Skeletal muscle satellite cell (primary cell): ENCODE measurements around the gene CFAP97D2. TPM values are rescaled to one million over a fixed set of nuclear protein-coding genes. Genes with fewer than 3 reads are reported as not detected.

ENCODE experiments used
- H3K27me3 ChIP-seq: 2 replicates; pipeline ENCODE4 v1.7.0; 2013; ENCODE audit warnings: low read length; ENCODE audit not compliant: control insufficient read depth, insufficient read depth
- H3K36me3 ChIP-seq: 2 replicates; pipeline ENCODE4 v1.7.0; 2013; ENCODE audit warnings: mild to moderate bottlenecking, control low read depth, low read length; ENCODE audit not compliant: insufficient read depth
- H3K4me1 ChIP-seq: 2 replicates; pipeline ENCODE4 v1.7.0; 2013; ENCODE audit warnings: low read length; ENCODE audit not compliant: control insufficient read depth, insufficient read depth
- H3K4me2 ChIP-seq: 2 replicates; pipeline ENCODE4 v1.7.0; 2013; ENCODE audit warnings: mild to moderate bottlenecking, low read length
- H3K4me3 ChIP-seq: 2 replicates; pipeline ENCODE4 v1.7.0; 2013; ENCODE audit warnings: low read length
- H3K9ac ChIP-seq: 2 replicates; pipeline ENCODE4 v1.7.0; 2013; ENCODE audit warnings: mild to moderate bottlenecking, low read depth, low read length, moderate library complexity
- H3K9me3 ChIP-seq: replicated peaks from 2 replicates; pipeline ENCODE4 v1.7.0; 2013; ENCODE audit warnings: mild to moderate bottlenecking, control low read depth, low read length
- small RNA-seq: library from RNA; depleted of rRNA; stranded (forward); fragments of <200 nt; gene quantifications from one replicate; pipeline ENCODE3, GENCODE V24; 2012

CFAP97D2 gene

GRCh38 chr13:114264886-114265611 is 86.0 kb downstream of the CFAP97D2 start:
- H3K27me3 ChIP-seq, result no peaks in the 10 kb centered on the region
- peaks cover 75% of the 10 kb centered on the region for H3K36me3 ChIP-seq
- H3K9me3 ChIP-seq, result no peaks in the 10 kb centered on the region
- H3K4me1 ChIP-seq, result peaks cover 47% of the 10 kb centered on the region
- peak overlapping the region; percentile 54 for H3K9ac ChIP-seq
- peak overlapping the region; percentile 63 for H3K4me2 ChIP-seq
- peak overlapping the region; percentile 1 for H3K4me3 ChIP-seq

GRCh38 chr13:114266241-114266640 is 87.2 kb downstream of the CFAP97D2 start:
- Histone ChIP-seq H3K4me3 (no peak overlapping the region), H3K9ac (peak overlapping the region; percentile 54), H3K9me3 (no peaks in the 10 kb centered on the region), H3K4me2 (peak overlapping the region; percentile 63), H3K4me1 (peaks cover 47% of the 10 kb centered on the region), H3K27me3 (no peaks in the 10 kb centered on the region), H3K36me3 (peaks cover 70% of the 10 kb centered on the region)

DNA sequence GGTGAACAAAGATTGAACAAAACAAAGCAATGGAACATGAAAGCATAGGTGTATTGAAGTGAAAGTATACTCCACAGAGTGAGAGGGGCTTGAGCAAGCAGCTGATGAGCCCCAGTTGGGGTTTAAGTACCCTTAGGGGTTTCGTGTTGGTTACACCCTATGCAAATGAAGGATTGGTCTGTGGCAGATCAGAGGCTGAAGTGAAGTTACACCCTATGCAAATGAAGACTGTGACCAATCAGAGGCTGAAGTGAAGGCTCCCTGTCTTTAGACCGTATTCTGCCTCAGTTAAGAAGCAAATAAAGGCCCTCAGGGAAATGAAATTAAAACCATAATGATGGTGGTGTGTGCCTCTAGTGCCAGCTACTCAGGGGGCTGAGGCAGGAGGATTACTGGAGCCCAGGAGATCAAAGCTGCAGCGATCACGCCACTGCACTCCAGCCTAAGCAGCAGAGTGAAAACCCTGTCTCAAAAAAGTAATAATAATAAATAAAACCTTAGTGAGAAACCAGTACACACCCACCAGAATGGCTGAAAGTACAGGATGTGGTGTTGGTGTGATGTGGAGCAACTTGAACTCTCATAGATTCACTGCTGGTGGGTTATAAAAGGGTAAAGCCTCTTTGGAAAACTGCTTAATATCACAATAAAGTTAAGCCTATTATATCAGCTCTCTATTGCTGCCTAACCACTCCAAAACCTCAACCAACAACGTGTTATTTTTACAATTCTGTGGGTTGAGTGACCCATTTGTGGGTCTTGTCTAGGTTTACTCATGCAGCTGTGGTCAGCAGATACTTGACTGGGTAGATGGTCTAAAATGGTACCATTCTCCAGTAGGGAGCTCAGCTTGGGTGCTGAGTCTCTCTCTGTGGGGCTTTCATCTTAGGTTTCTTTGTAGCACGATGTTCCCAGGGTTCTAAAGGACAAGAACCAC is 89.6 kb downstream of the CFAP97D2 start:
- no peak overlapping the region for H3K4me3 ChIP-seq
- H3K36me3 ChIP-seq, result peaks cover 61% of the 10 kb centered on the region
- H3K27me3 ChIP-seq, result no peaks in the 10 kb centered on the region
- H3K9ac ChIP-seq, result no peak overlapping the region
- peaks cover 34% of the 10 kb centered on the region for H3K4me1 ChIP-seq
- no peaks in the 10 kb centered on the region for H3K9me3 ChIP-seq
- no peak overlapping the region for H3K4me2 ChIP-seq

GRCh38 chr13:114269281-114269770 is 90.3 kb downstream of the CFAP97D2 start:
- Histone ChIP-seq H3K36me3 (peaks cover 60% of the 10 kb centered on the region), H3K4me3 (no peak overlapping the region), H3K9ac (no peak overlapping the region), H3K9me3 (no peaks in the 10 kb centered on the region), H3K4me2 (no peak overlapping the region), H3K4me1 (peaks cover 26% of the 10 kb centered on the region), H3K27me3 (no peaks in the 10 kb centered on the region)

Small RNA genes within 50 kb of the gene (small RNA-seq; reads per million reads assigned to genes)
- not detected for gene MIR548AR
